ENCODE results near the gene RWDD3.

The RWDD3 gene

GRCh38 chr1:95230768-95231191 is 3.2 kb upstream of the RWDD3 start:
- DNase-seq = no peak

DNA sequence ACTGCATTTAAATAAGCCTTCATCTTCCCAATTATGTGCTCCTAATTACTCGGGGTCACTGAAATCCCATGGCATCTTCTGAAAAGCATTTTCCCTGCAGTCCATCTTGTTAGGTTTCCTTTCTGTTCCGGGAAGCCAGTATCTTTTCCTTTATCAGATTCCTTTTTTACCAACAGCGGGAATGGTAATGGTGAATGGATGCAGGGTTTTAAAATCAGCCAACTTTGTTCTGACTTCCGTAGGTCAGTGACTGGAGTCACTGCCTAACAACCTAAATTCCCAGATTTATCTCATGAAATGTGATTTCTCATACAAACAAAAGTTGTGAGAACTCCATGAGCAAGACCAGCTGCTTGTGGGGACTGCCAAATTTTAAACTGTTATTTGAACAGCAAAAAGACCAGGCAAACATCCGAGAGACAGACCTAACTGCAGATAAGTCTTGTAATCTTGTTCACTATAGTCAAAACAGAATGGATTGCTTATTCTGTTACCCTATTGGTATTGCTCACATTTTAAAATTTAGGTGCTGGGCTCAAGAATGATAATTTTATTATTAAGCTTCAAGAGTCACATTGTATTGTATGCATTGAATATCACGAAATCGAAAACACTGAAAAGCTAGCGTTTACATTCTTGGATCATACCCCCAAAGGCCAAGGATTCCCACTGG is 1.2 kb upstream of the RWDD3 start:
- no peak for DNase-seq

GRCh38 chr1:95233319-95233736 is 682 bp upstream of the RWDD3 start:
- no peak for DNase-seq

DNA sequence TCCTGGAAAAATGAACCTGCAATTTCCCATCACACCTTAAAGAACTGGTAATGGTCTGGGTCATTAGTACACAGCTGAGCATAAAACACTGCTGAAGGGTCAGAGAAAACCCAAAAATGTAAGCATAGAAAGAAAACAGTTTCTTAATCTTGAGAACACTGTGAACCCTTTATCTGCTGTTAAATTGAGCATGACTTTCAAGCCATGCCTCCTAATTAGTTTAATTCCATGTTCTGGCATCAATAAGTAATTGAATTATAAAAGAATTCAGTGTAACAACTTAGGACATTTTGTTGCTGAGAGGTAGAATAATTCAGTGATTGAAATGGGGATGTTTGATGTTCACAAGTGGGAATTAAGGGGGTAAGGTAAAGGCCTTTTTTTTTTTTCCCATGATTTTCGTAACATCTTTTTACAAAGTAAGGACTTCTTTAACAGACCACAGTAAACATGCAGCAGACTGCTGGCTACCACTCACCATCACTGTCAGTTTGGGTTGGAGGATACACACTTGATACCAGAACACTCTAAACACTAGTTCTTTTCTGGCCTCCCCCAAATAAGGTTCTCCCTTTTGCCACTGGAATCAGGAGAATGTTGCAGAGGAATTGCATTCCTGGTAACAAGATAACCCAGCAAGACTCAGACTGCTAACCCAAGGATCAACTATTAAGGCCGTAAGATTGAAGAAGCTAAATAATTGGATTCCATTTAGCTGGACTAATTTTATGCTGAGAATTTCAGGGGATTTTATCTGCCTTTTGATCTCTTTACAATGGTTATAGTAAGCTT is 3.0 kb downstream of the RWDD3 start:
- DNase-seq = no peak

DNA sequence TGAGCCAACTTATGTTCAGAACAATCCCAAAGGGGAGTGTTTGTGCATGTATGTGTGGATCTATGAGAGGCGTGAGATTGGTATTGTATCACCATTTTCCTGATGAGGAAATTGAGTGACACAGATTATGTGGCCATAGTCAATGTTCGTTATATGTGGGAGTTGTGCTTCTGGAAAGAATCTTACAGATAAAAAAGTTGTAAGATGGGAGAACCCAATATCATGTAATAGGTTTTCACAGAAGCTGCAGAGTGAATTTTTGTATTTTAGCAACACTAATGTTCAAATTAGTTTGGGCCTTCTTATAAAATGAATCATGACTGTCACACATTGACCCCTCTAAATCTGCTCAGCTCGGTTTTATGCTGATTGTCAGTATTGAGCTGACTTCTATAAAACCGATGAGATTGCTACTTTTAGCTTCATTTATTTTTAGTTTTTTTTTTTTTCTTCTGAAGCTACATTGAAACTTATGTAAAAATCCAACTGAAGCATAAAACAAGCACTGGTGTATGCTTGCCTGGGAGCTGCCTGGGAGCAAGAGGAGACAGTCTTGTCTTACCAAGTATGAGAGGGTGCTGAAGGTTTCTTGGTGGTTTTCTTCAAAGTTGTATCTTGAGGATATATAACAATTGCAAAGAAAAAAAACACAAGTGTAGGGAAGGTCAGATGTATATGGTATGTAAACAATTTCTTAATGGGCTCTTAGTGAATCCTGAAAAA is 4.1 kb downstream of the RWDD3 start:
- DNase-seq = no peak

DNA sequence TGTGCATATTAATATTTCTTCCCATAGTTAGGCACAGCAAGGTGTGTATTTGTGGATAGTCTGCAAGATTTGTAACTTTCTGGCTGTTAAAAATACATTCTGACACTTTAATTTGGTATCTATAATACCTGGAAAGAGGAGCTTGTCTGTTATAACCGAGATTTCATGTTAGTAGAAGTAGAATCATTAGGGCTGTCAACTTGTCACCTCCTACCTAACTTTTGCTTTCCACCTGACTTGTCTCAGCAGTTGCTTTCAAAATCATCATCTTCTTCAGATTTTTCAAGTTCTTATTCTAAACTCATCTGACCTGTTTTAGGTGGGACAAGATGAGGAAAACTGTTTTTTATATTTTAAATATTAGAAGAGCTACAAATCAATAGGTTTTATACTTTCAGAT is 11.0 kb downstream of the RWDD3 start:
- DNase-seq = no peak

- no peak for DNase-seq
Observed at GRCh38 chr1:95246511-95246910, 12.5 kb downstream of the RWDD3 start.

GRCh38 chr1:95247607-95248006 is 13.6 kb downstream of the RWDD3 start:
- DNase-seq = no peak

GRCh38 chr1:95249916-95250315 is 15.9 kb downstream of the RWDD3 start:
- DNase-seq = no peak

- no peak for DNase-seq
Observed at GRCh38 chr1:95252422-95252821, 18.4 kb downstream of the RWDD3 start.

GRCh38 chr1:95254959-95255358 is 20.9 kb downstream of the RWDD3 start:
- no peak for DNase-seq

- DNase-seq = no peak
Observed at GRCh38 chr1:95255826-95256225, 21.8 kb downstream of the RWDD3 start.

- no peak for DNase-seq
Observed at GRCh38 chr1:95257758-95258157, 23.7 kb downstream of the RWDD3 start.

DNA sequence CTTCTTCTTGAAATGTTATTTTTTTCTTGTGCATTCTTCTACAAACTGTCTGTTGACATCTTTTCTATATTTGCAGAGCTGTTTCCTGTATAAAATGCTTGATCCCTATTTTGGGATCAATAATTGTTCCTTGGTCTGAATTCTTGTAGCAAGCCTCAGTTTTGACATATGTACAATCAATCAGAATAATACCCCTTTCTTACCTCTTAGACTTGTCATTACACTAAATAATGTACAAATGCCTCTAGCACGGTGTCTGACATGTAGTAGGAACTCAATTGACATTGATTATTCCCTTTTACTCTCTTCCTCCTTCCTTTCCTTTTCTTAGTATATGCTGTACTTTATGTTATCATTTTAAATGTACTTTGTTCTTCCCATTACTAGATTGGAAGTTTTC is 25.2 kb downstream of the RWDD3 start:
- DNase-seq = no peak

GRCh38 chr1:95262913-95263312 is 28.9 kb downstream of the RWDD3 start:
- no peak for DNase-seq

DNA sequence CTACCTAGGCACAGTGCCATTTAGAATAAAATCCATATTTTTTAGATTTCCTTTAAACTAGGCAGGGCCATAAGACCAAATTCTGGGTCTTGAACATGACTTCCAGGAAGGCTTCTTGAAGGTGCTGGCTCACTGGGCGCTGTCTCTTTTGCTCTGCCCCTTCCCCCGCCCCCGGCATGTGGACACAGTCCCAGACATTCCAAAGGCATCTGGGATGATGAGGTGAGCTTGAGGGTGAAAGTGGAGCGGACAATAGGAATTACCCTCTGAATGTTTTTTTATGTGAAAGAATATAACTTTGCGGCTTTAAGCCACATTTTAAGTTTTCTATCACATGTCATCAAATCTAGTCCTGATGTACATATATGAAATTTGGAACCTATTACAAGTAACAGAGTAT is 29.4 kb downstream of the RWDD3 start:
- no peak for DNase-seq

DNA sequence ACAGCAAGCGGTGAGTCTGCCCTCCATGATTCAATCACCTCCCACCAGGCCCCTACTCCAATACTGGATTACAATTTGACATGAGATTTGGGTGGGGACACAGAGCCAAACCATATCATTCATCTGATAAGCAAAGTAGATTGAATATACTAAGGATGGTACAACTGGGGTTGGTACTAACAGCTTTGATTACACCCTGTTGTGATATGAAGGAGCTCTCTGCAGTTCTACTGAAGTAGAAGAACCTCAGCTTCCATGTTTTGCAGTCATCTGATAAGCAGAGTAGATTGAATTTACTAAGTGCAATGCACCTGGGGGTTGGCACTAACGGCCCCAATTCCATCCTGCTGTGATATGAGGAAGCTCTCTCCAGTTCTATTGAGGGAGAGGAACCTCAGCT is 31.1 kb downstream of the RWDD3 start:
- DNase-seq = no peak

DNA sequence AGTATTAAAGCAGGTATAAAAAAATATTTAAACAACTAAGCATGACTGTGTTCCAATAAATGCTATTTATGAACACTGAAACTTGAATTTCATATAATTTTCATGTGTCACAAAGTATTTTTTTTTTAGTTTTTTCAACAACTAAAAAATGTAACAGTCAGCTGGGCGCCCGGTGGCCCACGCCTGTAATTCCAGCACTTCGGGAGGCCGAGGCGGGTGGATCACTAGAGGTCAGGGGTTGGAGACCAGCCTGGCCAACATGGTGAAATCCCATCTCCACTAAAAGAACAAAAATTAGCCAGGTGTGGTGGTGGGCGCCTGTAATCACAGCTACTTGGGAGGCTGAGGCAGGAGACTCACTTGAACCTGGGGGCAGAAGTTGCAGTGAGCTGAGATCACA is 42.4 kb downstream of the RWDD3 start:
- DNase-seq = no peak

GRCh38 chr1:95278173-95279006 is 44.4 kb downstream of the RWDD3 start:
- DNase-seq = no peak

GRCh38 chr1:95281781-95282517 is 47.9 kb downstream of the RWDD3 start:
- no peak for DNase-seq

GRCh38 chr1:95282518-95282895 is 48.5 kb downstream of the RWDD3 start:
- no peak for DNase-seq

DNA sequence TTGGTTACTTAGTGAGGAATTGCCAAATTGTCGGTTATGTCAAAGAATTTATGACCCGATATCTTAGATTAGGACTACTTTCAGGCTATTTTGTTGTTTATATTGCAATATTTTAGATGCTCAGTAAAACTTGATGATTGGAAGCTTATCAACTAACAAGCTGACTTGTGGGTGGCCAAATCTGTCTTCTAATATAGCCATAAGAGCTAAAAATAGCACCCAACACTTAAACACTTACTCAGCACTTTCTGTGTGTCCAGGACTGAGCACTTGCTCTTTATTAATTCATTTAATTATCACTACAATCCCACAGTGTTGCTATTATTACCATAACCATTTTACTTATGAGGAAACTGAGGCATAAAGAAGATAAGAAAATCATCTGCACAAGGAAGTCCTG is 50.4 kb downstream of the RWDD3 start:
- no peak for DNase-seq

All from NCI-H187 treated with DMSO at 0.1 percent for 48 hours (cell line).